ENCODE measurements around the gene AGAP1. TPM values are rescaled to one million over a fixed set of nuclear protein-coding genes. Genes with fewer than 3 reads are reported as not detected.
A peak's percentile ranks its signal among the peaks of the same experiment; 100 is the strongest.

The AGAP1 gene
- total RNA-seq, 1 donor from 2014 or later, result 23.5 TPM

- ATAC-seq (peak; percentile 21), DNase-seq (ENCODE audit: missing footprints) (no peak)
- intact Hi-C loops (cut with DNase I), result no loop called here
These were observed 61.5 kb downstream of the AGAP1 start for GRCh38 chr2:235555371-235555770.

- no peak for DNase-seq (ENCODE audit: missing footprints)
- no peak for ATAC-seq
- intact Hi-C loops (cut with DNase I), result no loop called here
These were observed 62.2 kb downstream of the AGAP1 start for GRCh38 chr2:235556086-235556485.

GRCh38 chr2:235556901-235557300 lies 63.1 kb downstream of the AGAP1 start:
- DNase-seq (ENCODE audit: missing footprints), result no peak
- intact Hi-C loops (cut with DNase I), result no loop called here

GRCh38 chr2:235557903-235558302 lies 64.1 kb downstream of the AGAP1 start:
- ATAC-seq (no peak), DNase-seq (ENCODE audit: missing footprints) (no peak)
- intact Hi-C loops (cut with DNase I), result no loop called here

More at GRCh38 chr2:235556901-235557300, 63.1 kb downstream of the AGAP1 start:
- ATAC-seq, result no peak

- intact Hi-C loops (cut with DNase I), result no loop called here
- no peak for ATAC-seq
These were observed 64.7 kb downstream of the AGAP1 start for GRCh38 chr2:235558572-235558971.

GRCh38 chr2:235560345-235560744 lies 66.5 kb downstream of the AGAP1 start:
- intact Hi-C loops (cut with DNase I), result no loop called here
- no peak for ATAC-seq

More at GRCh38 chr2:235558572-235558971, 64.7 kb downstream of the AGAP1 start:
- DNase-seq (ENCODE audit: missing footprints), result no peak

GRCh38 chr2:235561450-235561849 lies 67.6 kb downstream of the AGAP1 start:
- no peak for ATAC-seq
- intact Hi-C loops (cut with DNase I), result no loop called here
- no peak for DNase-seq (ENCODE audit: missing footprints)

More at GRCh38 chr2:235560345-235560744, 66.5 kb downstream of the AGAP1 start:
- no peak for DNase-seq (ENCODE audit: missing footprints)

- intact Hi-C loops (cut with DNase I), result no loop called here
- no peak for DNase-seq (ENCODE audit: missing footprints)
- no peak for ATAC-seq
These were observed 68.4 kb downstream of the AGAP1 start for GRCh38 chr2:235562065-235562747.

GRCh38 chr2:235563056-235563910 lies 69.4 kb downstream of the AGAP1 start:
- intact Hi-C loops (cut with DNase I), result no loop called here
- DNase-seq (ENCODE audit: missing footprints) (no peak), ATAC-seq (no peak)

GRCh38 chr2:235564066-235564465 lies 70.2 kb downstream of the AGAP1 start:
- DNase-seq (ENCODE audit: missing footprints) (no peak), ATAC-seq (no peak)
- intact Hi-C loops (cut with DNase I), result no loop called here

GRCh38 chr2:235564884-235565530 lies 71.2 kb downstream of the AGAP1 start:
- ATAC-seq, result no peak
- intact Hi-C loops (cut with DNase I), result no loop called here
- DNase-seq (ENCODE audit: missing footprints), result no peak

GRCh38 chr2:235566415-235566814 lies 72.6 kb downstream of the AGAP1 start:
- no peak for ATAC-seq
- intact Hi-C loops (cut with DNase I), result no loop called here
- no peak for DNase-seq (ENCODE audit: missing footprints)

- DNase-seq (ENCODE audit: missing footprints) (no peak), ATAC-seq (no peak)
- intact Hi-C loops (cut with DNase I), result no loop called here
These were observed 73.2 kb downstream of the AGAP1 start for GRCh38 chr2:235566931-235567495.

- intact Hi-C loops (cut with DNase I), result no loop called here
- ATAC-seq (no peak), DNase-seq (ENCODE audit: missing footprints) (no peak)
These were observed 74.0 kb downstream of the AGAP1 start for GRCh38 chr2:235567842-235568241.

GRCh38 chr2:235568431-235568830 lies 74.6 kb downstream of the AGAP1 start:
- ATAC-seq, result no peak
- DNase-seq (ENCODE audit: missing footprints), result no peak
- intact Hi-C loops (cut with DNase I), result no loop called here

- ATAC-seq, result no peak
- DNase-seq (ENCODE audit: missing footprints), result no peak
- intact Hi-C loops (cut with DNase I), result no loop called here
These were observed 76.0 kb downstream of the AGAP1 start for GRCh38 chr2:235569837-235570236.

GRCh38 chr2:235570256-235570655 lies 76.4 kb downstream of the AGAP1 start:
- ATAC-seq, result no peak
- intact Hi-C loops (cut with DNase I), result no loop called here
- DNase-seq (ENCODE audit: missing footprints), result no peak

- intact Hi-C loops (cut with DNase I), result no loop called here
- no peak for ATAC-seq
- DNase-seq (ENCODE audit: missing footprints), result no peak
These were observed 77.3 kb downstream of the AGAP1 start for GRCh38 chr2:235570966-235571692.

GRCh38 chr2:235572592-235572991 lies 78.7 kb downstream of the AGAP1 start:
- no peak for ATAC-seq
- intact Hi-C loops (cut with DNase I), result no loop called here
- no peak for DNase-seq (ENCODE audit: missing footprints)

Measured in Right ventricle myocardium inferior (tissue), 1 donor.